NCI-H2171 treated with DMSO at 0.1 percent for 48 hours (cell line): Measurements from ENCODE around the gene SHTN1.

Experiments used
- DNase-seq: peaks from one replicate; lab custom pipeline; 2025; lab: John Stamatoyannopoulos, UW

The SHTN1 gene, protein sequence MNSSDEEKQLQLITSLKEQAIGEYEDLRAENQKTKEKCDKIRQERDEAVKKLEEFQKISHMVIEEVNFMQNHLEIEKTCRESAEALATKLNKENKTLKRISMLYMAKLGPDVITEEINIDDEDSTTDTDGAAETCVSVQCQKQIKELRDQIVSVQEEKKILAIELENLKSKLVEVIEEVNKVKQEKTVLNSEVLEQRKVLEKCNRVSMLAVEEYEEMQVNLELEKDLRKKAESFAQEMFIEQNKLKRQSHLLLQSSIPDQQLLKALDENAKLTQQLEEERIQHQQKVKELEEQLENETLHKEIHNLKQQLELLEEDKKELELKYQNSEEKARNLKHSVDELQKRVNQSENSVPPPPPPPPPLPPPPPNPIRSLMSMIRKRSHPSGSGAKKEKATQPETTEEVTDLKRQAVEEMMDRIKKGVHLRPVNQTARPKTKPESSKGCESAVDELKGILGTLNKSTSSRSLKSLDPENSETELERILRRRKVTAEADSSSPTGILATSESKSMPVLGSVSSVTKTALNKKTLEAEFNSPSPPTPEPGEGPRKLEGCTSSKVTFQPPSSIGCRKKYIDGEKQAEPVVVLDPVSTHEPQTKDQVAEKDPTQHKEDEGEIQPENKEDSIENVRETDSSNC

DNA sequence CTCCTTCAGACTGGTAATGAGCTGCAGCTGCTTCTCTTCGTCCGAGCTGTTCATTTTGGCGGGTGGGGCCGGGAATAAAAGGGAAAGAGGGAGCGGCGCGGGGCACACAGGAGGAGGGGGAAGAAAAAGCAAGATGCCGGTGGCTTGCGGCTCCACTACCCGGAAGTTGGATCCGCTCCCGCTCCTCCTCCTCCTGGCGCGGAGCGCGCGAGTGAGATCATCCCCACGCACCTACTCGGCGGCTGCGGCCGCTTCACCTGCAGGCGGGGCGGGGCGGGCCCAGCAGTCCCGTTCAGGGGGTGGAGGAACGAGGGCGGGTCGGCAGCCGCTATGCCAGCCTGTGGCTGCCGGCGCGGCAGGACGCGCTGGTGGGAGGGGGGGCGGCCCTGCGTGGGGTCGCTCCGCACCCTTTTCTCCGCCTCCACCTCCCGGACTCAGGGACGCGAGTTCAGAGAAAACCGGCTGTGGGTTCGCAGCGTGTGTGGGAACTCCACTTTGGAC lies at the start of gene SHTN1:
TSS of gene SHTN1 (minus strand) at position 162 of the 501 bp plus-strand sequence. CDS start at position 54, 108 bp downstream.
- peak; percentile 75 for DNase-seq

DNA sequence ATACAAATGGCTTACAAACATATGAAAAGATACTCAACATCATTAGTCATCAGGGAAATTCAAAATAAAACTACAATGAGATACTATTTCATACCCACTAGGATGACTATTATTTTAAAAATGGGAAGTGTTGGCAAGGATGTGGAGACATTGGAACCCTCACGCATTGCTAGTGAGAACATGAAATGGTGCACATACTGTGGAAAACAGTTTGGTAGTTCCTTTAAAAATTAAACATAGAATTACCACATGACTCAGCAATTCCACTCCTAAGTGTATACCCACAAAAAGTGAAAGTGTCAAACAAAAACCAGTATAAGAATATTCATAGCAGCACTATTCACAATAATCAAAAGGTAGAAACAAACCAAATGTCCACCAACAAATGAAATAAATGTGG lies 48.5 kb upstream of the SHTN1 start:
- no peak for DNase-seq

DNA sequence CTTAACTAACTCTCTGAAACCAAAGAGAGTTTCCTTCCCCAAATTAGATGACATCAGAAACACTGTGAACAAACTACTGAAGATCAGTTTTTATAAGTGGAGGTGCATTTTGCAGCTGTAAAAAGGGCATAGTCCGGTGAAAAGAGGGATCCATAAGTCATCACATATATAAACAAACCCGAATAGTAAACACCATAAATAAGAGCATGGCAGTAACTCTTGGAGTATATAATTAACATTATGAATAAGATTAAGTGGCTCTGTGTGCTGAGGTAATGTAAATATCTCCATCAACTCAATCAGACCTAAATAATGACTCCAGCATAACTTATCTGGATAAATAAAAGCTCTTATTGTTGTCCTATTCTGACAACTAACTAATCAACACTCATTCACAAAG lies 43.0 kb upstream of the SHTN1 start:
- DNase-seq = no peak

GRCh38 chr10:117016266-117016665 lies 11.3 kb upstream of the SHTN1 start:
- DNase-seq = no peak

GRCh38 chr10:117014835-117015234 lies 9.8 kb upstream of the SHTN1 start:
- no peak for DNase-seq

DNA sequence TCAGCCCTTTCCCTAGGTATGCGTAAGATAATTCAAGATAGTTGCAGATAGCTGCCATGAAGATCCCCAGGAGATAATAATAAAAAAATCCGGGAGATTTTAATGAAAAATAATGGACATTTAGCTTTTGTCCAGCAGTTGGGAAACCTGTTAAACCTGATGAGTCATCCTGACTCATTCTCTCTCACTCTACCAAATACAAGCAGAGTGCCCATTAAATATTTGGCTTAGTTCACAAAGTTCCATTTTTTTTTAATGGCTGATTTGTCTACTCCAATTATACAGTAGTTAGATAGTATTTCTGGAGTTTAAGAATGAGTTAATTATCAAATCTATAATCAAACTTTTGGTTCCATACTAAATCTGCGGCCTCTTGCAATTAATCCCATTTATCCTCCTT lies 2.1 kb upstream of the SHTN1 start:
- DNase-seq = no peak

GRCh38 chr10:117005527-117006055 lies 604 bp upstream of the SHTN1 start:
- DNase-seq = peak; percentile 43

DNA sequence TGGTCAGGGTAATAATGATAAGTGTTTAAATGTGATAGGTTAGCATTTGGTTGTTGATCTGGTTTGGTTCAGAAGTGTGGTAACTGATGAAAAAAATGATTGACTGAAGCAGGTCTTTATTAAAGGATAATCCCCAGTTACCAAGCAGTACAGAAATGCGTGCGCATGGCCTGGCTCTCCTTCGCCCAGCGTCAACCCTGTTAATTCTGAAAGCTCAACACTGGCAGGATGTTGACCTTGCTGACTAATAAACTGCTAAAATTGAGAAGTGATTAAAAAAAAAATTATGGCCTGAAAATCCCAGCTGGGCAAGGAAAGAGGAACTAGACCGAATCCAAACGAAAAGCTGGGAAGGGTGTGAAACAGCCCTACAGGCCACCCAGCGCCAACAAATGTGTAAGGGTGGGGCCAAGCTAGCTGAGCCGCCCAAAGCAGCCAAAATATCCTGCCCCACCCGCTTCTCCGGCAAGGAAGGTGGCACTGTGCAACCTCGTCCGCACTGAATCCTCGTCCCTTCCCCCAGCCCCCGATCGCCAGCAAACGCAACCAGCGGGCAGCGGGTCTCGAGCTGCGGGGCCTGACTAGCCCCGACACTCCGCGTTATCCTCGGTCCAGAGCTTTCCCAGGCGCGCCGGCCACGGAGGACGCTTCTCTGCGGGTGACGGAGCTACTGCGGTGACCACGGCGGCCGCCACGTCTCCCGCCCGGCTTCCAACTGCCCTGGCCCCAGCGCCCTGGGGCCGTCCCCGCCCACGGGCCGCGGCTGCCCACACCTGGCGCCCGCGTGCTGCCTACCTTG lies 561 bp downstream of the SHTN1 start:
- DNase-seq = peak; percentile 25

DNA sequence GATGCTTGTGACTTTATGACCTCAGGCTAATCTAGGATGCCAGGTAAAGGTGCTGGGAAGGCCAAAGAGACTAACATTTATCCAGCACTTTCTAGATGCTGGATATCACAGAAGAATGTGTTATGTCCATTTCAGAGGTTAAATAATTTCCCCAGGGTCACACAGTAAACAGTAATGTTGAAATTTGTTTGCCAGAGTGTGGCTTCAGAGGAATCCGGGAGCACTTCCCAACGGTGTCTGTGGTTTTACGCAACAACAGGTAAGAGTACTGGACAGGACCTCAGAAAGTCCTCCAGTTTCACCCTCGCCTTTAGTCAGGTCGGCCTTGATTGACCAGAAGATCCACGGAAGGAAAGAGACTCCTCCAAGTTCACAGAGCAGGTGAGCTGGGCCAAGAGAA lies 1.7 kb downstream of the SHTN1 start:
- DNase-seq = no peak

- DNase-seq = no peak
These were observed 2.8 kb downstream of the SHTN1 start for GRCh38 chr10:117002206-117002605.

DNA sequence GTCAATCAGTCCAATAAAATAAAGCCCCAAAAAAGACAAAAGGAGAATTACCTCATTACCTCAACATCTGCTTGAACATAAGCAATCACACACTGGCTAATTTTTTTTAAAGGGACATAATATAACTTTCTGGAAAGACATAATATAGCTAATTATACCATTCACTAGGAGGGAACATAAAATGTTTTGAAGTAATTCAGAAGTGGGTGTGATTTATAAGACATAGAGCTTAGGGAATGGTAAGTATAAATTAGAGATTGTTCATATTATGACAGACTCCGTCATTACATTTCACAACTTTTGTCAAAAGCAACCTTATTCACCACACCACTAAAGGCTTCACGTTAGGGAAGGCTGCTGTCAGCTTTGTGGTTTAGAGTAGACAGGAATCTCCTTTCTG lies 3.8 kb downstream of the SHTN1 start:
- DNase-seq = no peak

- no peak for DNase-seq
These were observed 4.4 kb downstream of the SHTN1 start for GRCh38 chr10:117000580-117000979.

DNA sequence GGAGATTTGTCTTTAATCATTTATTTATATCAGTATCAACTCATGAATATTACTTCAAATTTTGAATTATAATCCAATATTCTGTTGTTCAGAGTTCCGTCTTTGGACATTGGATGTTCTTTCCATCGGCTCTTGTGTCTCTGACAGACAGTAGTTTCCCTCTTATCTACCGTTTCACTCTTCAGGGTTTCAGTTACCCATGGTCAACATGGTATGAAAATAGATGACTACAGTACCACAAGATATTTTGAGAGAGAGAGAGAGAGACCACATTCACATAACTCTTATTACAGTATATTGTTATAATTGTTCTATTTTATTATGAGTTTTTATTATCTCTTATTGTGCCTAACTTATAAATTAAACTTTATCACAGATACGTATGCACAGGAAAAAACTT lies 6.8 kb downstream of the SHTN1 start:
- no peak for DNase-seq

- DNase-seq = no peak
These were observed 8.0 kb downstream of the SHTN1 start for GRCh38 chr10:116997015-116997414.

DNA sequence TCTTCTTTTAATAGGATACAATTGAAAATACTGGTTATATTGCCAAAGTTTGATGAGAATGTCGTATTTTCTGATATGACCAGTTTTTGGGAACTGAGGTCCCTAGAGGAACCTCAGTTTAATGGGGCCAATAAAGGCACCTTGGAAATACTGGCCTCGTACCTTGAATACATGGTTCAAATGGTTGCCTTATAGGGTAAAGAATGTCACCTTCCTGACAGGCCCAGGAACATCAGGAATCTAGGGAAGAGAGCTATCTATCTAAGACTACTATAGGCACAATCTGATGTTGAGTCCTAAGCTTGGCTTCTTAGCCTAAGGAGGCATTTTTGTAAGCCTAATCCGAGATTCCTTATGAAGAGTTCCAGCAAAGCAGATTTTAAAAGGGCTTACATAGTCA lies 9.3 kb downstream of the SHTN1 start:
- DNase-seq = no peak

DNA sequence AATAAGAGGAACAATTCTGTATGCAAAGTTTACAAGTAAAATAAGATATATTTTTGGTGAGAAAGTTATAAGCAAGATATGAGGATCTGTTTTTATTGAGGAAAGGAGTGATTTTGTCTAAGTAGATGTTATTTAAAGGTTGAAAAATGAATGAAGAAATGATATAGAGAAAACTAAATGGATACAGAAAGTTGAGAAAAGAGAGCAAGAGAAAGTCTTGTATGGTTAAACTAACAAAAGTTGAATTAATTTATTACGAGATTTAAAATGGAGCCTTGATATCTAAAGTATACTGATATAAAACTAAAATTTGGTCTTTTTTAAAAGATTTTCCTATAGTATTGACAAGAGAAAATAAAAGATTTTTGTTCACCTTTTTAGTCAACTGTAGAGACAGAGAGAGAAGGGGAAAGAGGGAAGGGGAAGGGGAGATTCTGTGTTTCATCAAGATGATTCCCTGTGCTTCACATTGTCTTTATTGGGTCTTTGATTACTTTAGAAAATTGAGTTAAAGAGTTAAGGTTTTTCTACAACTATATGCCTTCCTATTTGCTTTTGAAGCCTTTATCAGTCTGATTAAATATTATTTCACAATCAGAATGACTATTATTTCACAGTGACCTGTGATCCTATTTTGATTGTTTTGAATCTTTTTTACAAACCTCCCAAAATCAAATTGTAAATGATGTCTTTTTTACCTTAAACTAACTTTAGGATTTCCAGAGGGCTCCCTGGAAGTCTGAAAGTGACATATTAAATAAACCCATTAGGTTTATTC lies 10.7 kb downstream of the SHTN1 start:
- DNase-seq = no peak

DNA sequence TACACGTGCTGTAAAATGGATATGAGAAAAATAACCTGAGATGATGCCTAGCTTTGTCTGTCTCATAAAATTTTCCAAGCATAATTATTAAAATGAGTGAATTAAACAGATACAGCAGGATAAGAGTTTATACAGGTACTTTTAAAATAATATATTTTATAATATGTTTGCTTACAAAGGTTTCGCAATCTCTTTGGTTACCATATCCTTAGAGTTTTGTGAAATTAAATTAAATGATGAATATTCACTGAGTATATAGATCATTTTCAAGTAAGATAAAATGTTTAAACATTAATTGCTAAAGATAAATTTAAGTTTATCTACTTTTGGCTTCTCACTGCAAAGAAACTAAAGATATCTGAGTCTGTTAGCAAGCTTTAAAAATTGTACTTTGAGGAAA lies 11.4 kb downstream of the SHTN1 start:
- no peak for DNase-seq

DNA sequence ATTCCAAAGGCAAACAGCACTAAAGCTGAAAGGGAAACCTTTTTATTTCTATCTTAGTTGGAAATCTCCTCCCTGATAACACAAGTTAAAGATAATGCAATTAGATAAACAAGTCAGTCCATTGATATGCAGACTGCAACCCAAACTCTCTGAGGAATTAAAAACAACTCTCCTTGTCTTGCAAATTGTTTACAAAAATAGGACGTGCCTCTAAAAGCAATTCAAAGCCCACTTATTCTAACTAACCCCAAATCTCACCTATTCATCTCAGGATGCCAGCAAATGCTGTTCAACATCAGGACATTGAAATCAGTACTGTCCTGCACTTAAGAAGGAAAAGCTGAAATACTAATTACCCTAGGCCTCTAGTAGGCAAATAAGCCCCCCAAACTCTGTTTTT lies 12.8 kb downstream of the SHTN1 start:
- DNase-seq = no peak

DNA sequence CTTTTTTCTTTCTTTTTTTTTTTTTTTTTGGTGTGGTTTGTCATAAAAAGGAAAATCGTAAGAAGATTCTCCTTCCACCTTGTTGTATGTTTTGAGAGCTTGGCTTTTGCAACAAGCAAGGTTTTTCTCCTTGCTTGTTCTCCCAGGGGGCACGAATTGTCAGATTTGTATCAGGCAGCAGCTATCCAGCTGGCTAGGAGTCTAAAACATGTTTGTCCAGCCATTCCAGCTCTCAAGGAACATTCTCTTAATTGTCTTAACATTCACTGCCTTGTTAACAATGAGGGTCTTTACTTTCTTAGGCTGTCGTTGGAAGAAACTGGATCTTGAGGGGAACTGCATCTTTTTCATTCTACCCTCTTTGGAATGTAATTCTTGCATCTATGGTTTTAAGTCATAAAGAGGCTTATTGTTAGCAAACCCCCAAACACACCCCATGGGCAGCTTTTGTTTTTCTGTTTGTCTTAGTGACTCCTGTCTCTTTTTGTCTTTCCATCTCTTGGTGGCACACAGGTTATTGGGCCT lies 14.6 kb downstream of the SHTN1 start:
- DNase-seq = no peak

- no peak for DNase-seq
These were observed 15.5 kb downstream of the SHTN1 start for GRCh38 chr10:116989439-116989838.

DNA sequence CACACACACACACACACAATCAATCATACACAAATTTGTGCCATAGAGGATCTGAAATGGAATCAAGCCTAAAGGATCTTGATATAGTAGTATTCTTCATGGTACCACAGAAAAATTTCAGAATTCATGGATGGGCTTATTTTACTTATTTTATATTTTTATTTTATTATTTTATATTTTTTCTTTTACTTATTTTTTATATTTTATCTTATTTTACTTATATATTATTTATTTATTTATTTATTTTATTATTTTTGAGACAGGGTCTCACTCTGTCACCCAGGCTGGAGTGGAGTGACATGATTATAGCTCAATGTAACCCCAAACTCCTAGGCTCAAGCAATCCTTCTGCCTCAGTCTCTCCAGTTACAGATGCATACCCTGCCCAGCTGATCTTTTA lies 16.7 kb downstream of the SHTN1 start:
- DNase-seq = no peak
